Neural progenitor cell (in vitro differentiated cells): ENCODE measurements around the gene PARP11. TPM values are rescaled to one million over a fixed set of nuclear protein-coding genes. Genes with fewer than 3 reads are reported as not detected.

ENCODE experiments used
- DNase-seq: peaks from one replicate; pipeline ENCODE4 v3.0.0-alpha.2; 2016; ENCODE audit warnings: low spot score
- H2AFZ ChIP-seq: fragments of 200-600 bp; sonication (generic); replicated peaks from 2 replicates; pipeline ENCODE4 v1.6.1; 2016; ENCODE audit warnings: antibody characterized with exemption
- H3F3A ChIP-seq: fragments of 200-600 bp; sonication (generic); 2 replicates; pipeline ENCODE4 v1.6.1; 2016; ENCODE audit warnings: antibody characterized with exemption, low read depth
- H3K27ac ChIP-seq: fragments of 200-600 bp; sonication (generic); 2 replicates; pipeline ENCODE4 v1.5.1; 2016; ENCODE audit warnings: mild to moderate bottlenecking
- H3K27me3 ChIP-seq: fragments of 200-600 bp; sonication (generic); 2 replicates; pipeline ENCODE4 v1.6.1; 2016; ENCODE audit warnings: mild to moderate bottlenecking, moderate library complexity
- H3K36me3 ChIP-seq: fragments of 200-600 bp; sonication (generic); 2 replicates; pipeline ENCODE4 v1.5.1; 2016
- H3K4me1 ChIP-seq: fragments of 200-600 bp; sonication (generic); 2 replicates; pipeline ENCODE4 v1.6.1; 2016; ENCODE audit warnings: mixed run types
- H3K4me2 ChIP-seq: fragments of 200-600 bp; sonication (generic); 2 replicates; pipeline ENCODE4 v1.6.1; 2016
- H3K4me3 ChIP-seq: fragments of 200-600 bp; sonication (generic); 2 replicates; pipeline ENCODE4 v1.5.1; 2016
- H3K79me2 ChIP-seq: fragments of 200-600 bp; sonication (generic); 2 replicates; pipeline ENCODE4 v1.6.1; 2016; ENCODE audit warnings: low read depth
- H3K9ac ChIP-seq: fragments of 200-600 bp; sonication (generic); 2 replicates; pipeline ENCODE4 v1.6.1; 2016
- H3K9me3 ChIP-seq: fragments of 200-600 bp; sonication (generic); 2 replicates; pipeline ENCODE4 v1.5.1; 2016; ENCODE audit warnings: low read depth
- H4K20me1 ChIP-seq: fragments of 200-600 bp; sonication (generic); 2 replicates; pipeline ENCODE4 v1.6.1; 2016; ENCODE audit warnings: low read depth
- H3K27ac Mint-ChIP-seq: 3 replicates; pipeline ENCODE4 v1.8.0; 2021; ENCODE audit warnings: mixed read lengths
- H3K27me3 Mint-ChIP-seq: 2 replicates; pipeline ENCODE4 v1.8.0; 2022; ENCODE audit warnings: low read depth, mild to moderate bottlenecking, inconsistent platforms, moderate library complexity, mixed read lengths; ENCODE audit not compliant: insufficient read depth
- H3K36me3 Mint-ChIP-seq: 3 replicates; pipeline ENCODE4 v1.8.0; 2021; ENCODE audit warnings: mixed read lengths
- H3K4me1 Mint-ChIP-seq: 3 replicates; pipeline ENCODE4 v1.8.0; 2021; ENCODE audit warnings: mixed read lengths
- H3K4me3 Mint-ChIP-seq: 3 replicates; pipeline ENCODE4 v1.8.0; 2021; ENCODE audit warnings: mild to moderate bottlenecking, moderate library complexity, mixed read lengths
- H3K9me3 Mint-ChIP-seq: 3 replicates; pipeline ENCODE4 v1.8.0; 2020; ENCODE audit warnings: mixed read lengths
- CTCF ChIP-seq: fragments of 200-600 bp; sonication (generic); IDR thresholded peaks from 2 replicates; pipeline ENCODE4 v1.5.1; 2017; ENCODE audit warnings: antibody characterized with exemption, mild to moderate bottlenecking
- EZH2 ChIP-seq: fragments of 200-600 bp; sonication (generic); IDR thresholded peaks from 2 replicates; pipeline ENCODE4 v1.6.1; 2017; ENCODE audit warnings: antibody characterized with exemption, mild to moderate bottlenecking, moderate library complexity
- EZH2phosphoT487 ChIP-seq: fragments of 200-600 bp; sonication (generic); IDR thresholded peaks from 2 replicates; pipeline ENCODE4 v1.6.1; 2017; ENCODE audit warnings: antibody characterized with exemption
- total RNA-seq: library from RNA; depleted of rRNA; stranded (reverse); fragments of >200 nt; gene quantifications from 2 replicates; pipeline ENCODE4 v1.2.3, GENCODE V29; 2015; ENCODE audit warnings: low replicate concordance

Gene PARP11
- total RNA-seq, 1 donor from 2014 or later: 12.2 TPM

- Histone ChIP-seq H3K9me3 (no peaks in the 10 kb centered on the region), H3K79me2 (no peaks in the 10 kb centered on the region), H3K36me3 (no peaks in the 10 kb centered on the region), H3K9ac (no peak overlapping the region), H3K27ac (no peak overlapping the region), H4K20me1 (no peaks in the 10 kb centered on the region), H3K27me3 (no peaks in the 10 kb centered on the region), H3K4me1 (no peaks in the 10 kb centered on the region), H3K4me3 (no peak overlapping the region), H2AFZ (no peak overlapping the region), H3K4me2 (no peak overlapping the region), H3F3A (no peaks in the 10 kb centered on the region)
- peaks cover 18% of the 10 kb centered on the region for H3K4me1 Mint-ChIP-seq
- no peaks in the 10 kb centered on the region for H3K36me3 Mint-ChIP-seq
- H3K9me3 Mint-ChIP-seq: peaks cover 8% of the 10 kb centered on the region
- TF ChIP-seq EZH2 (no peak), CTCF (no peak), EZH2phosphoT487 (no peak)
- no peak for DNase-seq
- H3K4me3 Mint-ChIP-seq: no peak overlapping the region
- H3K27me3 Mint-ChIP-seq: peaks cover 6% of the 10 kb centered on the region
- H3K27ac Mint-ChIP-seq: no peak overlapping the region
Observed at GRCh38 chr12:3921151-3921471, 47.9 kb upstream of the PARP11 start.

- Mint-ChIP-seq H3K27me3 (peaks cover 6% of the 10 kb centered on the region), H3K9me3 (peaks cover 5% of the 10 kb centered on the region), H3K4me1 (peaks cover 18% of the 10 kb centered on the region), H3K36me3 (no peaks in the 10 kb centered on the region), H3K27ac (no peak overlapping the region), H3K4me3 (no peak overlapping the region)
- no peaks in the 10 kb centered on the region for H3F3A ChIP-seq
- H3K36me3 ChIP-seq: no peaks in the 10 kb centered on the region
- no peaks in the 10 kb centered on the region for H4K20me1 ChIP-seq
- TF ChIP-seq EZH2phosphoT487 (no peak), EZH2 (no peak), CTCF (no peak)
- DNase-seq: no peak
- H2AFZ ChIP-seq: no peak overlapping the region
- H3K9me3 ChIP-seq: no peaks in the 10 kb centered on the region
- no peak overlapping the region for H3K27ac ChIP-seq
- H3K4me3 ChIP-seq: no peak overlapping the region
- no peaks in the 10 kb centered on the region for H3K79me2 ChIP-seq
- no peaks in the 10 kb centered on the region for H3K4me1 ChIP-seq
- no peak overlapping the region for H3K4me2 ChIP-seq
- no peaks in the 10 kb centered on the region for H3K27me3 ChIP-seq
- H3K9ac ChIP-seq: no peak overlapping the region
Observed at GRCh38 chr12:3920351-3921150, 47.4 kb upstream of the PARP11 start.

GRCh38 chr12:3913278-3913677 is 40.1 kb upstream of the PARP11 start:
- Histone ChIP-seq H3K9ac (no peak overlapping the region), H2AFZ (no peak overlapping the region), H3K79me2 (no peaks in the 10 kb centered on the region), H4K20me1 (no peaks in the 10 kb centered on the region), H3K4me3 (no peak overlapping the region), H3K4me2 (no peak overlapping the region), H3K4me1 (no peaks in the 10 kb centered on the region), H3K27ac (no peak overlapping the region), H3K27me3 (no peaks in the 10 kb centered on the region), H3K36me3 (no peaks in the 10 kb centered on the region), H3K9me3 (no peaks in the 10 kb centered on the region), H3F3A (no peaks in the 10 kb centered on the region)
- Mint-ChIP-seq H3K4me3 (no peak overlapping the region), H3K27me3 (peaks cover 2% of the 10 kb centered on the region), H3K9me3 (peaks cover 28% of the 10 kb centered on the region), H3K36me3 (peaks cover 7% of the 10 kb centered on the region), H3K4me1 (peaks cover 8% of the 10 kb centered on the region), H3K27ac (no peak overlapping the region)
- TF ChIP-seq EZH2 (no peak), CTCF (no peak), EZH2phosphoT487 (no peak)
- no peak for DNase-seq
